Measurements from ENCODE around the gene ELK1. TPM values are rescaled to one million over a fixed set of nuclear protein-coding genes. Genes with fewer than 3 reads are reported as not detected.

Gene ELK1
- total and polyA plus RNA-seq, 11 donors, result 9.9 to 67.2 (median 29.7) TPM

DNA sequence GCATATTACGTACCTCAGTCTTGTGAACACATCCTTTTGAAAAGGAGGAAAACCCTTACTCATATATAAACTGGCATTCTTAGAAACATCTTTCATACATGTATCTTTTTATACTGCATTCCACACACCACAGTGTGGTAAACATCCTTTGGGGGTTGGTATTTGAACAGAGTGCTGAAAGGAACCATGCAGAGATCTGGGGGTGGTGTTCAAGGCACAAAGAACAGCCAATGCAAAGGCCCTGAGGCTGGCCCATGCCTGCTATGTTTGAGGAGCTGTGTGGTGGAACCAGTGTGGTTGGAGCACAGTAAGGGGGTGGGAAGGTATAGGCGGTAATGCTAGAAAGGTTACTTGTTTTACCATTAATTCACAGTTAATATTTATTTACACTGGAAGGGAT is 2.0 kb downstream of the ELK1 start:
- Histone ChIP-seq H3K4me3 (no peak overlapping the region), H3K27ac (no peak overlapping the region), H3K27me3 (peaks cover 0 to 4% (median 0%) of the 10 kb centered on the region in 9 donors), H3K4me1 (peaks cover 0 to 27% (median 7%) of the 10 kb centered on the region in 12 donors), H3K36me3 (peaks cover 0 to 12% (median 2%) of the 10 kb centered on the region in 9 donors), H3K9me3 (no peaks in the 10 kb centered on the region)
- intact Hi-C loops (cut with DNase I), result loop anchor here in 7 of 10 donors (5.0 to 10.0 kb wide), 7 partner anchors 64 to 454 kb away; partner anchors contain the start of genes ARAF (in 2 of the 7), UBA1 (in 2 of the 7) and TIMP1 (in 1 of the 7)
- ATAC-seq, result no peak
- 83 to 89% (median 87%) methylated on average over 2 of the region's 2 CpGs for WGBS, 4 donors
- TF ChIP-seq, protein P1, sequence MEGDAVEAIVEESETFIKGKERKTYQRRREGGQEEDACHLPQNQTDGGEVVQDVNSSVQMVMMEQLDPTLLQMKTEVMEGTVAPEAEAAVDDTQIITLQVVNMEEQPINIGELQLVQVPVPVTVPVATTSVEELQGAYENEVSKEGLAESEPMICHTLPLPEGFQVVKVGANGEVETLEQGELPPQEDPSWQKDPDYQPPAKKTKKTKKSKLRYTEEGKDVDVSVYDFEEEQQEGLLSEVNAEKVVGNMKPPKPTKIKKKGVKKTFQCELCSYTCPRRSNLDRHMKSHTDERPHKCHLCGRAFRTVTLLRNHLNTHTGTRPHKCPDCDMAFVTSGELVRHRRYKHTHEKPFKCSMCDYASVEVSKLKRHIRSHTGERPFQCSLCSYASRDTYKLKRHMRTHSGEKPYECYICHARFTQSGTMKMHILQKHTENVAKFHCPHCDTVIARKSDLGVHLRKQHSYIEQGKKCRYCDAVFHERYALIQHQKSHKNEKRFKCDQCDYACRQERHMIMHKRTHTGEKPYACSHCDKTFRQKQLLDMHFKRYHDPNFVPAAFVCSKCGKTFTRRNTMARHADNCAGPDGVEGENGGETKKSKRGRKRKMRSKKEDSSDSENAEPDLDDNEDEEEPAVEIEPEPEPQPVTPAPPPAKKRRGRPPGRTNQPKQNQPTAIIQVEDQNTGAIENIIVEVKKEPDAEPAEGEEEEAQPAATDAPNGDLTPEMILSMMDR (IDR thresholded peaks at IDR 0.05), result no peak
- no peak for TF ChIP-seq POLR2A (IDR thresholded peaks at IDR 0.05)
- DNase-seq, result no peak

DNA sequence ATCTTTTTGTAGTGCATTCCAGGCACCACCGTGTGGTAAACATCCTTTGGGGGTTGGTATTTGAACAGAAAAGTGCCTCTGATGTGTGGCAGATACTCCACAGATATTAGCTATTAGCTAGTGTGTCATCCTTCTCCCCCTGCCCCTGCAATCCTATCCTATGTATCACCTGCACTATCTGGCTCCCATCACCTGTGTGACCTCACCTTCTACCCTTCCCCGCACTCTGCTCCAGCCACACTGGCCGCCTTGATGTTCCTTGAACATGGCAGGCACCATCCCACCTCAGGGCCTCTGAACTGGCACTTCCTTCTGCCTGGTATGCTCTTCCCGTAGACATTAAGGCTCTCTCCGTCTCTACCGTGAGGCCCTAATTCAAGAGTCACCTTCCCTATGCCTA is 3.7 kb downstream of the ELK1 start:
- 78 to 86% (median 80%) methylated on average over 6 of the region's 6 CpGs for WGBS, 4 donors
- ATAC-seq, result no peak
- TF ChIP-seq, protein P1 (IDR thresholded peaks at IDR 0.05), result no peak
- TF ChIP-seq POLR2A (IDR thresholded peaks at IDR 0.05), result no peak
- Histone ChIP-seq H3K4me1 (peaks cover 0 to 23% (median 7%) of the 10 kb centered on the region in 12 donors), H3K27me3 (peaks cover 0 to 4% (median 0%) of the 10 kb centered on the region in 9 donors), H3K9me3 (no peaks in the 10 kb centered on the region), H3K36me3 (peaks cover 0 to 2% (median 0%) of the 10 kb centered on the region in 9 donors), H3K4me3 (no peak overlapping the region), H3K27ac (no peak overlapping the region)
- DNase-seq, result no peak
- intact Hi-C loops (cut with DNase I), result loop anchor here in 7 of 10 donors (5.0 to 10.0 kb wide), 7 partner anchors 62 to 452 kb away; partner anchors contain the start of genes ARAF (in 2 of the 7), UBA1 (in 2 of the 7) and TIMP1 (in 1 of the 7)

GRCh38 chrX:47645530-47645929 is 4.8 kb downstream of the ELK1 start:
- TF ChIP-seq POLR2A (IDR thresholded peaks at IDR 0.05), result no peak
- TF ChIP-seq, protein P1 (IDR thresholded peaks at IDR 0.05), result no peak
- 75 to 87% (median 85%) methylated on average over 10 of the region's 10 CpGs for WGBS, 4 donors

DNA sequence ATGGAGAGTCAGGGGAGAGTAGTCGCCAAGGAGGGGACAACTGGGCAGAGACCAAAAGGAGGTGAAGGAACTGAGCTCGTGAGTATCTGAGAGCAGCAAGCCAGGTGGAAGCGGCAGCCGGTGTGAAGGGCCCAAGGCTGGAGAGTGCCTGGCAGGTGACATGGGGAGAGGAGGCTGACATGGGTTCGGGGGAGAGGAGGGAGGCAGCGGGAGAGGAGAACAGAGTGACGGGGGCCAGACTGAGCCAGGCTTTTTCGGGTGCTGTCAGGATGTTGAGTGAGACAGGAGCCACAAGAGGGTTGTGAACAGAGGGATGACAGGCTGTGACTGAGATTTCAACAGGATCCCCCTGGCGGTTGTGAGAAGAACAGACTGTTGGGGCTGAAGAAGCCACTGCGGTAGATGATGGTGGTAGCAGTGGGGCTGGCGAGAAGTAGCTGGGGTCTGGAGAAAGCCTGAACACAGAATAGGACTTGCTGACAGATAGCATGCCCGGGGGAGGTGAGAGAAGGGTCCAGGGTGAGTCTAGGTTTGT is 5.7 kb downstream of the ELK1 start:
- peaks cover 0 to 6% (median 0%) of the 10 kb centered on the region in 12 donors for H3K9me3 ChIP-seq
- peak overlapping the region in 1 of 12 donors; percentile 10 for H3K27ac ChIP-seq
- TF ChIP-seq, protein P1 (IDR thresholded peaks at IDR 0.05), result peak in 10 of 12 donors; percentile 10 to 45 (median 32)
- no peak for TF ChIP-seq POLR2A (IDR thresholded peaks at IDR 0.05)
- WGBS, 4 donors, result 46 to 58% (median 50%) methylated on average over 12 of the region's 12 CpGs
- peaks cover 0 to 4% (median 0%) of the 10 kb centered on the region in 9 donors for H3K27me3 ChIP-seq
- intact Hi-C loops (cut with DNase I), result loop anchor here in 7 of 10 donors (5.0 to 10.0 kb wide), 8 partner anchors 60 to 450 kb away; partner anchors contain the start of genes ARAF (in 5 of the 7), UBA1 (in 2 of the 7) and TIMP1 (in 1 of the 7)
- H3K4me3 ChIP-seq, result no peak overlapping the region
- H3K36me3 ChIP-seq, result peaks cover 0 to 18% (median 14%) of the 10 kb centered on the region in 9 donors
- H3K4me1 ChIP-seq, result peaks cover 0 to 17% (median 7%) of the 10 kb centered on the region in 12 donors
- no peak for DNase-seq
- peak; percentile 60 to 81 (median 66) for ATAC-seq

More at GRCh38 chrX:47645530-47645929, 4.8 kb downstream of the ELK1 start:
- H3K27ac ChIP-seq, result no peak overlapping the region
- peaks cover 0 to 9% (median 6%) of the 10 kb centered on the region in 9 donors for H3K36me3 ChIP-seq
- H3K4me3 ChIP-seq, result no peak overlapping the region
- DNase-seq, result no peak
- intact Hi-C loops (cut with DNase I), result loop anchor here in 7 of 10 donors (5.0 to 10.0 kb wide), 7 partner anchors 61 to 451 kb away; partner anchors contain the start of genes ARAF (in 2 of the 7), UBA1 (in 2 of the 7) and TIMP1 (in 1 of the 7)
- H3K27me3 ChIP-seq, result peaks cover 0 to 4% (median 0%) of the 10 kb centered on the region in 9 donors
- peaks cover 0 to 17% (median 7%) of the 10 kb centered on the region in 12 donors for H3K4me1 ChIP-seq
- H3K9me3 ChIP-seq, result no peaks in the 10 kb centered on the region
- no peak for ATAC-seq
